Activated naive CD4-positive, alpha-beta T cell treated with anti-CD3 and anti-CD28 coated beads, Interleukin-2, amount 50 U/mL, for 24 hours (primary cell): ENCODE results near the gene AGBL4.

ENCODE experiments used
- H3K27ac Mint-ChIP-seq: one replicate; pipeline ENCODE4 v1.8.0; 2021; ENCODE audit warnings: mild to moderate bottlenecking, mixed read lengths
- H3K27me3 Mint-ChIP-seq: one replicate; pipeline ENCODE4 v1.8.0; 2021; ENCODE audit warnings: mixed read lengths
- H3K36me3 Mint-ChIP-seq: one replicate; pipeline ENCODE4 v1.8.0; 2021; ENCODE audit warnings: mixed read lengths
- H3K4me1 Mint-ChIP-seq: one replicate; pipeline ENCODE4 v1.8.0; 2021; ENCODE audit warnings: mixed read lengths
- H3K4me3 Mint-ChIP-seq: one replicate; pipeline ENCODE4 v1.8.0; 2021; ENCODE audit warnings: mild to moderate bottlenecking, mixed read lengths
- H3K9me3 Mint-ChIP-seq: one replicate; pipeline ENCODE4 v1.8.0; 2021; ENCODE audit warnings: mixed read lengths

AGBL4 gene

DNA sequence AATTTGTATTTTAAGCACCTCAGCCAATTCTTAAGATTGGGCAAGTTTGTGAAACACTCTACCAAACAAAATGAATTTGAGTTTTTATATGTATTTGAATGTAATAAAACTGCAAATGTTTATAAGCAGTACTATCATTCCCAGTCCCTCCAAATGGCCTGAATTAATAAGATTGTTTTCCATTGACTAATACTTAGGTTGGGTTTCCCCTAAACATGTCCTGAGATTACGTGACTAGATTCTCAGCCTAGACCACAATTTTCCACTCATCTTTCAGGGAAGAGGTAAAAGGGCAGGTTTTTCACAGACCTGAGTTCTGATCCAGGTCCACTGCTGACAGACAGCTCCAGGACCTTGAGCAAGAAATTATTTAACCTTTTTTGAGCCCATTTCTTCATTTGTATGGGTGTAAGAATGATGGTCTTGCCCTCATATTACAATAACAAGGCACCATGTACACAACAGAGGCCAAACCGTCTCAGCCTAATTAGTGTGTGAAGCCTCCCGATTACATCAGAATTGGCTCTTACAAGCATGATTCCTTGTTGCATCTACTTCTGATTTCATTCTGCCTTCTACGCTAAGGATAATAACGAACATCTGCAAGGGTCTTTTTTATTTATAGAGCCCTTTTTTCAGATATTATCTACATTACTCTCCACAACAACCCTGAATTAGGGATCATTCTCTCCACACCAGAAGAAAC lies 1298.3 kb downstream of the AGBL4 start:
- H3K36me3 Mint-ChIP-seq = peaks cover 5% of the 10 kb centered on the region
- no peaks in the 10 kb centered on the region for H3K27me3 Mint-ChIP-seq
- H3K9me3 Mint-ChIP-seq = no peaks in the 10 kb centered on the region
- no peak overlapping the region for H3K27ac Mint-ChIP-seq
- no peak overlapping the region for H3K4me3 Mint-ChIP-seq
- no peaks in the 10 kb centered on the region for H3K4me1 Mint-ChIP-seq

DNA sequence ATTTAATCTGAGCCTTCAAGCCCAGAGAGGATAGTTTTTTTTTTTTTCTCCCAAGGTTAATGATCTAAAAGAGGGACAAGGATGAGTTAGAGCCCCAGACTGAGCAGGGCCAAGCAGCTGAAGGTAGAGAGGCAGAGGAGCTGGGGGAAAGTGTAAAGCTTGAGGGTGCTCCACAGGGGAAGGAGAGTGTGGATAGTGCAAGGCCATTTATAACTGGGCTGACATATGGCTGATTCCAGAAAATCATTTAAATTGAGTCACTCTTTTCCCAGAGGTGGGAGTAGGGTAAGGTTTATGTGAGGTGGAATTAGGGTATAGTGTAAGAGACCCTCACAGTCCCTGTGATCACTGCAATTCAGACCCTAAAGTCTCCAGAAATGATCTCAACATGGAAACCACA lies 1302.8 kb downstream of the AGBL4 start:
- no peak overlapping the region for H3K4me3 Mint-ChIP-seq
- no peaks in the 10 kb centered on the region for H3K9me3 Mint-ChIP-seq
- H3K27ac Mint-ChIP-seq = no peak overlapping the region
- H3K4me1 Mint-ChIP-seq = no peaks in the 10 kb centered on the region
- no peaks in the 10 kb centered on the region for H3K36me3 Mint-ChIP-seq
- H3K27me3 Mint-ChIP-seq = no peaks in the 10 kb centered on the region

DNA sequence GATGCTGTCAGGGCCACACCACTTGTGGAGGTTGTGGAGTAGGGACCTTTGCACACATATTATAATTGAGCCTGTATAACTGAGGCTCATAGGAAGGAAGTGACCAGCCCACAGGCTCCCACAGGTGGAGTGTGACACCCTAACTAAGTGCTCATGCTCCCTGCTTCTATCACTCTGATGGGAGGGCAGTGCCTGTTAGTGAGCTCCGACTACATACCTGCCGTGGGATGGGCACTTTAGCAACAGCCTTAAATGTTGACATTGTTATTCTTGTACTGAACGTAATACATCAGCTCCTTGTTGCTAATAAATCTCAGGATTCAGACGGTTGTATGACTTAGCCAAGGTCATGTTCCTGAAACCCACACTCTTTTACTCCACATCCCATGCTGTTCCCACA lies 1305.0 kb downstream of the AGBL4 start:
- no peaks in the 10 kb centered on the region for H3K4me1 Mint-ChIP-seq
- H3K27me3 Mint-ChIP-seq = no peaks in the 10 kb centered on the region
- H3K9me3 Mint-ChIP-seq = no peaks in the 10 kb centered on the region
- no peak overlapping the region for H3K4me3 Mint-ChIP-seq
- no peak overlapping the region for H3K27ac Mint-ChIP-seq
- no peaks in the 10 kb centered on the region for H3K36me3 Mint-ChIP-seq

DNA sequence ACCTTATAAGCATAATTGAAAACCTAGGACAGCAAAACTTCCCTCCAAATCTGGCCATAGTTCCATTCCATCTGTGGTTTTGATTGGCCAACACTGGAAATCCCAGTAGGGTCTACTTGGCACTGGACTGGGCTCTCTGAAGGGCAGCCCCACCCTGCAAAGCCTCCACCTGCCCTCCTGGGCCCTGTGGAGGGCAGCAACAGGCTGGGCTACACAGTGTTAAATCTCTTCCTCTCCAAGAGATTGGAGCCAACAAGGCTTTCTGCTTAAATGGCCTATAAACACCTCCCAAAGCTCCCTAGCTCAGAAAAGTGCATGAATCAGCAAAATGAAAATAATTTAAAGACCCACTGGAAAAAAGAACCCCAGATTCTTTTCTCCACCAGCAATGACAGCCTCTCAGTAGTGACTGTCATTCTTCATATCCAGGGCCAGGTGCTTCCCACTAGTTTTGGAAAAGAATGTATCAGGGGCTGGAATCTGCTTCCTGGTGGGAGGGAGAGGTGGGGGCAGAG lies 1305.6 kb downstream of the AGBL4 start:
- no peak overlapping the region for H3K27ac Mint-ChIP-seq
- no peak overlapping the region for H3K4me3 Mint-ChIP-seq
- no peaks in the 10 kb centered on the region for H3K9me3 Mint-ChIP-seq
- H3K36me3 Mint-ChIP-seq = no peaks in the 10 kb centered on the region
- no peaks in the 10 kb centered on the region for H3K4me1 Mint-ChIP-seq
- no peaks in the 10 kb centered on the region for H3K27me3 Mint-ChIP-seq

DNA sequence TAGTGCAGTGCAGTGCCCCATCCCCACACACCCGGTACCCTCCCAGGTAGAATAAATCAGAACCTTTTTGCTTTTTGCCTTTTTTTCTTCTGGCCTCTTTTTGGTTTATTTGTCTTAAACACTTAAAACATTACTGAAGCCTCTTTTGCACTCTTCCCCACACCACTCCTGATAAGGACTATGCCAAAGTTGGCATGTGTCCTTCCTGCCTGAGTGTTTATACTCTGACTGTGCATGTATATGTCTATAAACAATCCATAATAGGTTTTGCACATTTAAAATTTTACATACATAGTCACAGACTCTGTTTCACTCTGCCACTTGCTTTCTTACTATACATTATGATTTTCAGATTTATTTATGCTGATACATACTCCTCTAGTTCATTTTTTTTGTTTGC lies 1306.7 kb downstream of the AGBL4 start:
- Mint-ChIP-seq H3K27ac (no peak overlapping the region), H3K9me3 (no peaks in the 10 kb centered on the region), H3K4me3 (no peak overlapping the region), H3K27me3 (no peaks in the 10 kb centered on the region), H3K4me1 (no peaks in the 10 kb centered on the region), H3K36me3 (no peaks in the 10 kb centered on the region)

DNA sequence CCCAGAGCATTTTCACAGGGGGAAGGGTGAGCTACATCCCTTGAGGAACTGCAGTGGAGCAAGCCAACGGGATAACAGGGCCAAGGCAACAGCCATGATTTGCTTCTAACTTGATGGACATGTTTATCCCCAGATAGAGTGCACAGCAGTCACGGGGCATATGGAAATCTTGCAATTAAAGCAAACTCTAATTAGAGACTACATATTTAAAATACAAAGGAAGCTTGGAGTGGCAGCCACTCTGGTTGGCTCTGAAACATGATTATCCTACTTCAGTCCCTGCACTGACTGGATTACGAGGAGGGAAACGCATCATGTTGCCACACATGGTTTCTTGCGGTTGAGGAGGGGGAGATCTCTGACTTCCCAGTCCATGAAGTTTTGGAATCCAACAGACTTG lies 1307.8 kb downstream of the AGBL4 start:
- Mint-ChIP-seq H3K27ac (no peak overlapping the region), H3K9me3 (no peaks in the 10 kb centered on the region), H3K27me3 (no peaks in the 10 kb centered on the region), H3K4me1 (no peaks in the 10 kb centered on the region), H3K36me3 (no peaks in the 10 kb centered on the region), H3K4me3 (no peak overlapping the region)

DNA sequence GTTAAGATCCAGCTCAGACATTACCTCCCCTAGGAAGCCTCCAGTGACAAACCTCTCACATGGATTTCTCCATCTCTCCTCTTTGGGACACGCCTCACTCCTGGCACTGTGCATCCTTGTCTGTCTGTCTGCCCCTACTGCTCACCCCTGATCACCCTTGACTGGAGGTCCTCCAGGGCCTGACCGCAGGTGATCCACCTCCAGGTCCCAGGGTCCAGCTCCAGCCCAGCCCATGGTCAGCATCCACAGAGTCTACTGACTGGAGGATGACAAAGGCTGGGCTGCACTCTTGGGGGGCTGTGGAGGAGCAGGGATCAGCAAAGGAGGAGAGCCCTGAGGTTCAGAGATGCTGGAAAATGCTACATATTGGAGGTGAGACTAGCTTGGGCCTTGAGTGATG lies 1312.8 kb downstream of the AGBL4 start:
- Mint-ChIP-seq H3K9me3 (no peaks in the 10 kb centered on the region), H3K27ac (no peak overlapping the region), H3K36me3 (no peaks in the 10 kb centered on the region), H3K27me3 (no peaks in the 10 kb centered on the region), H3K4me3 (no peak overlapping the region), H3K4me1 (no peaks in the 10 kb centered on the region)

DNA sequence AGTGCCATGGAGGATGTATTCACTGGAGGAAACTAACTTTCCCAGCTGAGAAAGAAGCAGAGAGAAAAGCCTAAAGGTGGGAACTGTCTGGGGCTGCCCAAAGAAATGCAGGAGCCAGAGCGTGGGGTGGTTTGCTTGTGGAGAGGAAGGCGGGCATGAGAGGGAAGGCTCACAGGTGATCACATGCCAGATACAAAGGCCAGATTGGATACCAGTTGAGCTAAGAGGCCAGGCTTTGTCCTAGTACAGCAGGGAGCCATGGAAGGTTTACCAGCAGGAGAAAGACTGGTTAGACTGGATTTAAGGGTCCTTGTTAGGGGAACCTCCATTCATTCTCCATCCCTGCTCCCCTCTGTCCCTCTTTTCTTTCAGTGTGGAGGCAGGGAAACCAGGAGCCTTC lies 1313.4 kb downstream of the AGBL4 start:
- no peaks in the 10 kb centered on the region for H3K9me3 Mint-ChIP-seq

DNA sequence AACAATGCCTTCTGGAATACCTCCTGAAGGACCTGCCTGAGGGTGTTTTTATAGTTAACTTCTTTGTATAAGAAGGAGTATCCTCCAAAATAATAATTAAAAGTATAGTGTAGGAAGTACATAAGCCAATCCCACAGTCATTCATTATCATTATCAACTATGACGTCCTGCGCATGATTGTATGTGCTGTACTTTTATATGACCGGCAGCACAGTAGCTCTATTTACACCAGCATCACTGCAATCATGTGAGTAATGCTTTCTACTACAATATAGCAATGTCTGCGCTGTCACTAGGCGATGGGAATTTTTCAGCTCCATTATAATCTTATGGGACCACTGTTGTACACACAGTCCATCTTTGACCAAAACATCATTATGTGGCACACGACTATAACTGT lies 1319.0 kb downstream of the AGBL4 start:
- Mint-ChIP-seq H3K36me3 (no peaks in the 10 kb centered on the region), H3K4me3 (no peak overlapping the region), H3K4me1 (no peaks in the 10 kb centered on the region), H3K27me3 (peaks cover 3% of the 10 kb centered on the region), H3K9me3 (no peaks in the 10 kb centered on the region), H3K27ac (no peak overlapping the region)

More for the DNA sequence above, 1313.4 kb downstream of the AGBL4 start:
- H3K27ac Mint-ChIP-seq = no peak overlapping the region
- no peaks in the 10 kb centered on the region for H3K4me1 Mint-ChIP-seq
- H3K4me3 Mint-ChIP-seq = no peak overlapping the region
- H3K27me3 Mint-ChIP-seq = peaks cover 2% of the 10 kb centered on the region
- no peaks in the 10 kb centered on the region for H3K36me3 Mint-ChIP-seq

DNA sequence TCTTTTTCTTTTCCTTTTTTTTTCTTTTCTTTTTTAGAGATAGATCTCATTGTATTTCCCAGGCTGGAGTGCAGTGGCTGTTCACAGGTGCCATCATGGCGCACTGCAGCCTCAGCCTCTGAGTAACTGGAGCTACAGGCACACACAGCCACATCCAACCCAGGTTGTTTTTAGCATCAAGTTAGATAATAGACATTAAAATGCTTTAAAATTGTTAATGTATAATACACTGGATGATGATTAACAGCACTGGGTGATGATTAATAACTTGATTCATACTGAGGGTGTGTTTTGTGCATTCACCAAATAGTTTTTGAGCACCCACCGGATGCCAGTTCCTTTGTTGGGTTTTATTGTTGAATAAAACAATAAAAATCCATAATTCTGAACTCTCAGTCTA lies 1322.3 kb downstream of the AGBL4 start:
- no peak overlapping the region for H3K4me3 Mint-ChIP-seq
- H3K36me3 Mint-ChIP-seq = no peaks in the 10 kb centered on the region
- H3K4me1 Mint-ChIP-seq = no peaks in the 10 kb centered on the region
- H3K27ac Mint-ChIP-seq = no peak overlapping the region
- peaks cover 8% of the 10 kb centered on the region for H3K27me3 Mint-ChIP-seq
- no peaks in the 10 kb centered on the region for H3K9me3 Mint-ChIP-seq

DNA sequence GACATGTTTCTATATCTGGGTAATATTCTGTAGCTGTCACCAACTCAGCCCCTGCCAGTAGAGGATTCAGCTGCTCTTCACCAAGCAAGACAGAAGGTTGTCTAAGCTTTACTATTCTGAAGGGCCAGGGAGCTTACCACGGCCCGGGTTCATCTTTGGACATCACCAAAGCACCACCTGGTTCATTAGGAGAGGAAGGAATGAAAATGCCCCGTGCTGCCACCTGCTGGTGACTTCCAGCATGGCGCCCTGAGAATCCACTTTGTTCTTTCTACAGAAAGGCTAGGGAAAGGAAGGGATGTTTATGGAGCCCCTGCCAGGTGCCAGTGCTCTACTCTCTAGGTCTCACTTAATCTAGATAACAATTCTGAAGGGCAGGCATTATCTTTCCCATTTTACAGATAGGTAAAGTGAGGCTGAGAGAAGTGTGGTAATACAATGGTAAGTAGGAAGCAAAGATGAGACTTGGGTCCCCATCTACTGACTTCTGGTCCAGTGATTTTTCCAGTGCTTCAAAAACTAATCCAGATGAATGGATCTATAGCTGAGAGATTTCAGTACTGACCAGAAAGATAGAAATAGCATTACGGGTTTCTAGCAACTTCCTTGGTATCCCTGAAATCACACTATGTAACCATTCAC lies 1326.6 kb downstream of the AGBL4 start:
- Mint-ChIP-seq H3K36me3 (no peaks in the 10 kb centered on the region), H3K4me3 (no peak overlapping the region), H3K4me1 (no peaks in the 10 kb centered on the region), H3K9me3 (no peaks in the 10 kb centered on the region), H3K27me3 (peaks cover 6% of the 10 kb centered on the region), H3K27ac (no peak overlapping the region)

DNA sequence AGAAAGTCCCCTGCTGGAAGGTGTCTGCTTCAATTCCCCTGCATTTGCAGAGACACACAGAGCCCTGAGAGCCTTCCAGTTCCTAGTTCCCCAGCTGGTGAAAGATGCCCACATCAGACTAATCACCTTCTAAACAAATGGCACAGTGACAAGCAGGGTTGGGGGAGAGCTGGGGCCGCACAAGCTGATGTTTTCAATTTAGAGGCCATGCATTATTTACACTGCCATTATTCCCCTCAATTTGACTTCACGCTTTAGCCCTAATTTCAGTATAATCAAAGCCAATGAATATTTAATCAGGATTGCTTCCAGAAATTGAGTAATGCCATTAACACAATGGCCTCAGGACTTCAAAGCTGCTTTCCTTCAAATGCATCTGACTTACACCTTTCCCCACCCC lies 1328.6 kb downstream of the AGBL4 start:
- H3K4me1 Mint-ChIP-seq = no peaks in the 10 kb centered on the region
- H3K36me3 Mint-ChIP-seq = no peaks in the 10 kb centered on the region
- no peaks in the 10 kb centered on the region for H3K9me3 Mint-ChIP-seq
- H3K27ac Mint-ChIP-seq = no peak overlapping the region
- peaks cover 5% of the 10 kb centered on the region for H3K27me3 Mint-ChIP-seq
- no peak overlapping the region for H3K4me3 Mint-ChIP-seq

DNA sequence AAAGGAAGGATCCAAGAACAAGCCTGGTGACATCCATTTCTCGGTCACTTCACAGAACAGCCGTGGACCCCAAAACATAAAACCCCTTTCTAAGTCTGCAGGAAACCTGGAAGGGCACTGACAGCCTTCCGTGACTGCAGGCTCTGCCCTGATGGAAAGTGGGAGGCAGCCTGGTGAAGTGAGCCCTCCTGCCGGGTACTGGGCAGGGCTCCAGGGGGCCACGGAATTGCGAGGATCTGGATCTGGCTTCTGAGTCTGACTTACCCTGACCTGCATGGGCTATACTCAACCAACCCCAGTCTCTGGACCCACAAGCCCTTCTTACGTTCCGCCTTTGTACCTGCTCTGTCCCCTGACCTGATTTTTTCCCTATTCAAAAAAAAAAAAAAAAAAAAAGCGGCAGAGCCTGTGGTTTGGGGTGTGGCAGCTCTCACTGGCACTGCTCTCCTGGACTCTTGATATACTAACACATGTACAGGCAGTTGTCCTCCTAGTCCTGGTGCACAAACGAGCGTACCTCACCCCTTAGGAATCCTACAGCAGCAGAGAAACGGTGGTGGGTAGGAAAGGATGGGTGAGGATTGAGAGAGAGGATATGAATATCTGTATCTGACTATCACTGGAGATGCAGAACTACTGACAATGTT lies 1330.0 kb downstream of the AGBL4 start:
- no peaks in the 10 kb centered on the region for H3K9me3 Mint-ChIP-seq
- no peak overlapping the region for H3K4me3 Mint-ChIP-seq
- H3K36me3 Mint-ChIP-seq = no peaks in the 10 kb centered on the region
- peaks cover 5% of the 10 kb centered on the region for H3K27me3 Mint-ChIP-seq
- no peak overlapping the region for H3K27ac Mint-ChIP-seq
- no peaks in the 10 kb centered on the region for H3K4me1 Mint-ChIP-seq

DNA sequence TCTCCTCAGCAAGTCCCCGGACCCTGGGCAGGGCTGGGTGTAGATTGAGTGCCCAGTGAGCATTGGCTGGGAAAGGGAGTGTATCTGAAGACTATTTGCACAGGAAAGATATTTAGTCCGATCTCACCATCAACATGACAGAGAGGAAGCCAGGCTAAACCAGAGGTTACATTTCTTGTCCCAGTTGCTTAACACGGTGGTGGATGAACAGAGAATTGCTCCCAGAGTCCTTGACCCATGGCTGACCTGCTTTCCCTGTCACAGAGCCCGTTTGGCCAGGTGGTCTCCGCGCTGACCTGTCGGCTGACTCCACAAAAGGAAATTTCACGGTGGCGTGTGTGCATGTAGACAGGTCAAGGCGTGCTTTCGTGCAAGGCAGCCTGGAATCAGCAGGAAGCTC lies 1330.6 kb downstream of the AGBL4 start:
- Mint-ChIP-seq H3K4me3 (no peak overlapping the region), H3K9me3 (no peaks in the 10 kb centered on the region), H3K36me3 (no peaks in the 10 kb centered on the region), H3K4me1 (no peaks in the 10 kb centered on the region), H3K27ac (no peak overlapping the region), H3K27me3 (peaks cover 4% of the 10 kb centered on the region)

DNA sequence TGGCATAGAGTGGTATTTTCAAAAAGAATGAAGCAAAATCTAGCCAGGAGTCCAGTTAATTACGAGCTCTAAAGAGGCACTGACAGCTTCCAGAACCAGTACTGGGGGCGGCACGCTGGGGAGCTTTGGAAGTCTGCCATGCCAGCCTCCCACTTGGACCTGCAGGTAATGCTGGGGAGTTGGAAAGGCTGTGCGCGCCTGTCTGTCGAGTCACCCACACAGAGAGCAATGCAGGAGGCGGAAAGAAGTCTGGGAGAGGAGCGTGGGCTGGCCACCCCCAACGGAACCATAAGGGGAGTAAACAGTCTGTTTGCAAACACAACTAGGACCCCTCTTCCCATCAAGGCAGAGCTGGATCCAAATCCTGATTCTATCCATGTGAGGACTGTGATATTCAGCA lies 1331.5 kb downstream of the AGBL4 start:
- no peak overlapping the region for H3K4me3 Mint-ChIP-seq
- no peaks in the 10 kb centered on the region for H3K4me1 Mint-ChIP-seq
- H3K9me3 Mint-ChIP-seq = no peaks in the 10 kb centered on the region
- peaks cover 4% of the 10 kb centered on the region for H3K27me3 Mint-ChIP-seq
- no peak overlapping the region for H3K27ac Mint-ChIP-seq
- H3K36me3 Mint-ChIP-seq = no peaks in the 10 kb centered on the region

DNA sequence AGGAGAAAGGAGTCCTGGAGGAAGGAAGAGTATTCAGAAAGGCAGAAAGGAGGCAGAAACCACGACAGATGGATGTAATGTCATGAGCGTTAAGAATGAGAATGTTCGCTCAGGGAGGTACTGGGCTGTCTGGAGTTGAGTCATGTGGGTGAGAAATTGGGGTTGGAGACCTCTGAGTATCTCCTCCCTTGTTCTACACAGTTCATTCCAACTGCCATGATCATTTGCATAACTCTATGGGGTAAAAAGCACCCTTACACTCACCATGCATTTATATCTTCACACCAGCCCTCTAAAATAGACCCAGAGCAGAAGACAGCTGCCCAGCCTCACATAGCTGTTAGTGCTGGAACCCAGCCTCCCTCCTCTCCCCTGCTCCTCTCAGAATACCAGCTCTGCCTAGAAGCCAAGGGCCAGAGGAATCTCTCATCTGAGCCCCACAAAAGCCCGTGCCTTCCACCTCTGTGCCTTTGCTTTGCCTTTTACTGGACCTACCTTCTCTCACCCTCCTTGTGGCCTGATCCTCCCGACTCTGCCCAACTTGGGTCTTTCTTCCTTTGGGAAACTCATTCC lies 1332.2 kb downstream of the AGBL4 start:
- no peak overlapping the region for H3K4me3 Mint-ChIP-seq
- no peak overlapping the region for H3K27ac Mint-ChIP-seq
- no peaks in the 10 kb centered on the region for H3K27me3 Mint-ChIP-seq
- H3K36me3 Mint-ChIP-seq = no peaks in the 10 kb centered on the region
- no peaks in the 10 kb centered on the region for H3K9me3 Mint-ChIP-seq
- H3K4me1 Mint-ChIP-seq = no peaks in the 10 kb centered on the region
